ENCODE results near the gene C14orf93.

The C14orf93 gene

DNA sequence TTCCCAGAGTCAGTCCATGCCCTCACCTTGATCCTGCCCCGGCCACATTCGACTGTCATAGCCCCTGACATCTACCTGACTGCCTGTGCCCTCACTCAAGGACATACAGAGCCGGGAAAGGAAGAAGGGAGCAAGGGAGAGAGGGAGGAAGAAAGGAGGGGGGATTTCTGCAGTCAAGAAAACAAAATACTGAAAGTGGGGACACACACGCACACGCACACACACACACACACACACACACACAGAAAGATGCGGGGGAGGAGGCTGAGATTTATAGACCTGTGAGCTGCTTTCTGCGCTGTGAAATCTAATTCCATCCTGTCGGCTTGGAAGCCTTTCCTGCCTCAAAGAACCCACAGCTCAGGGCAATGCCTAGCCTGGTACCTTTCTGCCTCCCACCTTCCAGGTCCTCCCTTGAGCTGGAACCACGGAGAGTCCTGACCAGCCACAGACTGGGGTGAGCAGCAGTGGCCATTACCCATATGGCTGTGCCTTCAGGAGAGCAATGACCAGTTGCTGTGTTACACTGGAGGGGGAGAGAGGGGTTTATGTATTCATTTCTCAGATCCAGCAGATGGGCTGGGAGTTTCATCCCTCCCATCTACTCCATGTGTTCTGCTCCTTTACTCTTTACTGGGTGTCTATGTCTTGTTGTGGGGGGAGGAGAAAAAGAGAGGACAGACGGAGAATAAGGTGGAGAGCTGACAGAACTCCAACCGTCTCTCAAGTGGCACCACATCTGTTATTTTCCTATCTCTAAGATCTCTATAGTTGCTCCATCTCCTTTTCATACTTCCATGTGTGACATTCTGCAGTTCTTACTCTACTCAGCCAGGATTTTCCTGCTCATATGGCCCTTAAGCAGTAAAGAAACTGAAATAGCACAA lies 12.9 kb downstream of the C14orf93 start:
- Histone ChIP-seq H3K36me3 (ENCODE audit: control insufficient read depth in 1 of 2, insufficient read depth in 2 of 2, low read length in 2 of 2) (peaks cover 0 to 3% of the 10 kb centered on the region in 2 donors), H3K4me3 (ENCODE audit: low read depth in 1 of 2, low read length in 2 of 2) (no peak overlapping the region), H3K4me1 (ENCODE audit: control insufficient read depth in 1 of 2, insufficient read depth in 2 of 2, low read length in 2 of 2) (peaks cover 0 to 4% of the 10 kb centered on the region in 2 donors), H3K9me3 (ENCODE audit: control insufficient read depth in 1 of 2, low read length in 2 of 2) (no peaks in the 10 kb centered on the region), H3K27me3 (ENCODE audit: low read depth, low read length) (no peaks in the 10 kb centered on the region), H3K27ac (ENCODE audit: low read length) (no peak overlapping the region)

DNA sequence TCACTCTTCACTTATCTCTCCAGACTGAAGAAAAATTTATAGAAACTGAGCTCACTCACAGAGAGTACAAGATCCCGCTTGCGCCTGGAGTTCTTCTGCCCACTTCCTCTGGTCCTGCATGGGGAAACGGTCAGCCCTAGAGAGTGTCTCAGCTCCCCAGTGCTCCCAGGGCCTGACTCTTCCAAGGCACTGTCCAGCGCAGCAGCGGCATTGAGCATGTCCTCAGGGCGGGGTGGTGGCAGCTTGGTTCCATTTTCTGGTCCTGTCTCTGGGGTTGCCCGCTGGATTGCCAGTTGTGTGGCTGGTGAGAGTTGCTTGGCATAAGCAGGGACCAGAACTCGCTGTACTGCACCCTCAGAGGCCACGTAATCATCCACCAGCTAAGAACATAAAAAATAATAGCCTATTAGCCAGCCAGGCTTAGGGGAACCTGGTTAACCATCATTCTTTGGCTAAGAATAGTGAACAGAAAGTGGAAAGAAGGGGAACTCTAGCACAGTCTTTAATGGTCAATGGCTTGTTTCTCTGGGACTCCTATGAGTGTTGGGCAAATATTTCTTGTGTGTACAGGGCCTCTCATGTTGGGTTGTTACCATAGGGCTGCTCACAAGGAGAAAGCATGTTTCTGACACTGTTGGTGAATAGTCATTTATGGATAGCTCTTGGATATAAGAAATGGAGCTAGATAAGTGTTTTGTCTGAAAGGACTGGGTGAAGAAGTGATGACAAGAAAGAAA lies 13.9 kb downstream of the C14orf93 start:
- Histone ChIP-seq H3K27me3 (ENCODE audit: low read depth, low read length) (no peaks in the 10 kb centered on the region), H3K36me3 (ENCODE audit: control insufficient read depth in 1 of 2, insufficient read depth in 2 of 2, low read length in 2 of 2) (peaks cover 0 to 3% of the 10 kb centered on the region in 2 donors), H3K9me3 (ENCODE audit: control insufficient read depth in 1 of 2, low read length in 2 of 2) (no peaks in the 10 kb centered on the region), H3K4me3 (ENCODE audit: low read depth in 1 of 2, low read length in 2 of 2) (no peak overlapping the region), H3K4me1 (ENCODE audit: control insufficient read depth in 1 of 2, insufficient read depth in 2 of 2, low read length in 2 of 2) (peaks cover 0 to 4% of the 10 kb centered on the region in 2 donors), H3K27ac (ENCODE audit: low read length) (no peak overlapping the region)

DNA sequence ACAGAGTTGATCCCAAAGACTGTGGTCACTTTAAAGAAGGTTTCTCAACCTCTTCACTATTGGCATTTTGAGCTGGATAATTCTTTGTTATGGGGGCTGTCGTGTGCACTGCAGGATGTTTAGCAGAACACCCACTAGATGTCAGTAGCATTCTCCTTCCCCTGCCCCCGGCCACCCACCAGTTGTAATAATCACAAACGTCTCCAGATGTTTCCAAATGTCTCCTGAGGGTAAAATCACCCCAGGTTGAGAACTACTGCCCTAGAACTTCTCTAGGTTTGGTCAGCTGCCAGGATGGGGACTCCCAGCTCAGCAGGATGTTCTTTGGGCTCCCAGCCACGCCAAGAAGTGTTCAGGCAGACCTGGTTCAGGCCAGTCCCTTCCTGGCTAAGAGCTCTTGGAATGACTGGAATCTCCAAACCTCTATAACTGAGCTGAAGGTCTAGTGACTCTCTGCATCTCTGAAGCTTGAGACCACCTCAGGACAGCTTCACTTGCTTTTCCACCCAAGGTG lies 15.1 kb downstream of the C14orf93 start:
- Histone ChIP-seq H3K9me3 (ENCODE audit: control insufficient read depth in 1 of 2, low read length in 2 of 2) (no peaks in the 10 kb centered on the region), H3K27ac (ENCODE audit: low read length) (no peak overlapping the region), H3K4me1 (ENCODE audit: control insufficient read depth in 1 of 2, insufficient read depth in 2 of 2, low read length in 2 of 2) (peaks cover 0 to 4% of the 10 kb centered on the region in 2 donors), H3K27me3 (ENCODE audit: low read depth, low read length) (no peaks in the 10 kb centered on the region), H3K4me3 (ENCODE audit: low read depth in 1 of 2, low read length in 2 of 2) (no peak overlapping the region), H3K36me3 (ENCODE audit: control insufficient read depth in 1 of 2, insufficient read depth in 2 of 2, low read length in 2 of 2) (peaks cover 1 to 3% of the 10 kb centered on the region in 2 donors)

DNA sequence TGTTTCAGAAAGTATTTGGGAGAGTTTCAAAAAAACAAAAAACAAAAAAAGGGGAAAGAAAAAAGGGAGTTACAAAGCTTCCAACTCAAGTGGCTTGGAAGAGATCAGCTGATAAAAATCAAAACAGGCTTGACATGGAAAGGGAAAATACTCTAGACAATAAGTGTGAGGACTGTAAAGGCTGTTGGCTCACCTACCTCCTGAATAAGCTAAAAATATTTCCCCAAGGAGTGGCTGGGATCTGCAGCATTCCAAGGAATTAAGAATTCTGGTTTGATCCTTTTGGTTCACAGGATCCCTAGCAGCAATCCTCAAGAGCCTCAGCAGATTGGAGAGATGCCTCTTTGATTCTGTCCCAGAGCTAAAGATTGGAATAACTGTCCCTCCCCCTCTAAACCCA lies 16.4 kb downstream of the C14orf93 start:
- Histone ChIP-seq H3K4me1 (ENCODE audit: control insufficient read depth in 1 of 2, insufficient read depth in 2 of 2, low read length in 2 of 2) (peaks cover 0 to 4% of the 10 kb centered on the region in 2 donors), H3K36me3 (ENCODE audit: control insufficient read depth in 1 of 2, insufficient read depth in 2 of 2, low read length in 2 of 2) (peaks cover 3 to 5% of the 10 kb centered on the region in 2 donors), H3K9me3 (ENCODE audit: control insufficient read depth in 1 of 2, low read length in 2 of 2) (no peaks in the 10 kb centered on the region), H3K27me3 (ENCODE audit: low read depth, low read length) (no peaks in the 10 kb centered on the region), H3K4me3 (ENCODE audit: low read depth in 1 of 2, low read length in 2 of 2) (no peak overlapping the region), H3K27ac (ENCODE audit: low read length) (no peak overlapping the region)

DNA sequence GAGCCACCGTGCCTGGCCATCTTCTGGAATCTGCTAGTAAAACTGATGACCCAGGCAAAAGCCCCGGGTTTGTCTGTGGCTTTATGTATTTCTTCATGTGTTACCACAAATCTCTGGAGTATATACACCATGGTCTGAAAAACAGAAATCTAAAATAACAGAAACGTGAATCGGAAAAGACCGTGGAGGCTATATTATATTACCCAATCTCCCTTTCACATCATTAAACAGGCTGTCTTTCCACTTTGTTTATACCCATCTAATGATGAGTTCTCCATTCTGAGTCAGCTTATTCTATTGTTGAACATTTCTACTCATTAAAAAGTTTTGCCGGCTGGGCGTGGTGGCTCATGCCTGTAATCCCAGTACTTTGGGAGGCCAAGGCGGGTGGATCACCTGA lies 18.1 kb downstream of the C14orf93 start:
- Histone ChIP-seq H3K9me3 (ENCODE audit: control insufficient read depth in 1 of 2, low read length in 2 of 2) (no peaks in the 10 kb centered on the region), H3K27me3 (ENCODE audit: low read depth, low read length) (no peaks in the 10 kb centered on the region), H3K4me3 (ENCODE audit: low read depth in 1 of 2, low read length in 2 of 2) (no peak overlapping the region), H3K36me3 (ENCODE audit: control insufficient read depth in 1 of 2, insufficient read depth in 2 of 2, low read length in 2 of 2) (peaks cover 3 to 11% of the 10 kb centered on the region in 2 donors), H3K4me1 (ENCODE audit: control insufficient read depth in 1 of 2, insufficient read depth in 2 of 2, low read length in 2 of 2) (peaks cover 0 to 4% of the 10 kb centered on the region in 2 donors), H3K27ac (ENCODE audit: low read length) (no peak overlapping the region)

DNA sequence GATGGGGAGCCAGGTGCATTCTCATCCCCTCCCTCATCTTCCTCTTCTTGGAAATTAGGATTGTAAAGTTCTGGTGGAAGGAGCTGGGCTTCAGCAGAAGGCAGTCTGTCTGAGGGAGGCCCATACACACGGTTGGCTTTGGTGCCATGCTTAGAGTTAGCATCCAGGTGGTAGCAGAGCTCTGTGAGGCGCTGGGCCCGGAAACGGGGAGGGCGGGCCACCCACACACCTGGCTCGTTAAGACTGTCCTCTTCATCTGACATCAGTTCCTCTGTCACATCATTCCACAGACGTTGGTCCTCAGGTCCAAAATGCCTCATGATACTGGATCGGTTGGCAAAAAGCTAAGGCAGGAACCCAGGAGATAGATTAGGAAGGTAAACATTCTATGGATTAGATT lies 22.7 kb downstream of the C14orf93 start:
- H3K36me3 ChIP-seq (ENCODE audit: control insufficient read depth in 1 of 2, insufficient read depth in 2 of 2, low read length in 2 of 2), result peaks cover 0 to 11% of the 10 kb centered on the region in 2 donors
- no peaks in the 10 kb centered on the region for H3K27me3 ChIP-seq (ENCODE audit: low read depth, low read length)
- no peaks in the 10 kb centered on the region for H3K9me3 ChIP-seq (ENCODE audit: control insufficient read depth in 1 of 2, low read length in 2 of 2)
- H3K27ac ChIP-seq (ENCODE audit: low read length), result no peak overlapping the region
- H3K4me1 ChIP-seq (ENCODE audit: control insufficient read depth in 1 of 2, insufficient read depth in 2 of 2, low read length in 2 of 2), result peaks cover 5 to 8% of the 10 kb centered on the region in 2 donors
- H3K4me3 ChIP-seq (ENCODE audit: low read depth in 1 of 2, low read length in 2 of 2), result no peak overlapping the region

DNA sequence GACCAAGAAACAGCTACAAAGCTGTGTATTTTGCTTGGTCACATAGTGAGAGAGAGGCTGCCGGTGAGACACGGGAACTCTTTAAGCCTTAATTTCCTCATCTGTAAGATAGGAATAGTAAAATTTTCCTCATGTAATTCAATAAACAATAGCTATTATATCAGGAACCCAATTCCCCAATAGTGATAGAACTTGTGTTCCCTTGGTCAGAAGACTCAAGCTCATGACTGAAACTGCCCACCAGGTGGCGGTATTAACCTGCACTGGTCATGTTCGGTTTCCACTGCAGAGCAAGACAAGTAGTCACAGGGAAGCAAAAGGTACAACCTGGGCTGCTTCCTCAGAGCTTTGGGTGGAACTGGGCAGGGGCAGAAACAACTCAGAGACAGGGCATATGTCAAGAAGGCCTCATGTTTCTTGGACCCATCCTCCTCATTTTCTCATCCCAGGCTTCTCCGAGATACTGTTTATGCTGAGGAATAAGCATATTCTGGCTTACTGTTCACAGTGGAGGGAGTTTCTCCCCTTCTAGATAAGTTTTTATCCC lies 23.4 kb downstream of the C14orf93 start:
- Histone ChIP-seq H3K4me3 (ENCODE audit: low read depth in 1 of 2, low read length in 2 of 2) (no peak overlapping the region), H3K9me3 (ENCODE audit: control insufficient read depth in 1 of 2, low read length in 2 of 2) (no peaks in the 10 kb centered on the region), H3K27me3 (ENCODE audit: low read depth, low read length) (no peaks in the 10 kb centered on the region), H3K4me1 (ENCODE audit: control insufficient read depth in 1 of 2, insufficient read depth in 2 of 2, low read length in 2 of 2) (peaks cover 5 to 8% of the 10 kb centered on the region in 2 donors), H3K36me3 (ENCODE audit: control insufficient read depth in 1 of 2, insufficient read depth in 2 of 2, low read length in 2 of 2) (peaks cover 0 to 11% of the 10 kb centered on the region in 2 donors), H3K27ac (ENCODE audit: low read length) (no peak overlapping the region)

DNA sequence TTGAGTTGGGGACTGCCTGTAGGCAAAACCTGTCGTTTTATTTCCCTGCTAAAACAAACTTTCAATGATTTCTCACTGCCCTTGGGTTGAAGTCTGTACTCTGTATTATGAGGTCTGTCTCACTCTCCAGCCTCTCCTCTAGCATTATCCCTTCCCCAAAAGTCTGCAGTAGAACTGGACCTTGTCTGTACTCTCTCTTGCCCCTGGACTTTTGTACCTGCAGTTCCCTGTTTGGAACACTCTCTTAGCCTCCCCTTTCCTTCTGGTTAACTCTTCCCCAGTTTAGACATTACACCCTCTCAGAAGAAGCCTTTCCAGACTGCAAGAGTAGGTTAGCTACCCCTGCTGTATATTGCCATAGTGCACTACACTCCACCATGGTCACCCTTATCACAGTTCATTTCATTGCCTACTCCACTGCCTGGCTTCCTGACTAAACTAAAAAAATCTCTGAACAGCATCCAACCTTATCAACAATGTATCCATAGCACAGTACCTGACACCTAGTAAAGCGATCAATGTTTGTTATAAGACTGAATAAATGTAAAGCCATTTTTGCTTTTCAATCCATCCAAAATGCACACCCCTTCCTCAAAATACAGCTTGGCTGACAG lies 23.9 kb downstream of the C14orf93 start:
- Histone ChIP-seq H3K4me3 (ENCODE audit: low read depth in 1 of 2, low read length in 2 of 2) (no peak overlapping the region), H3K36me3 (ENCODE audit: control insufficient read depth in 1 of 2, insufficient read depth in 2 of 2, low read length in 2 of 2) (peaks cover 0 to 11% of the 10 kb centered on the region in 2 donors)

DNA sequence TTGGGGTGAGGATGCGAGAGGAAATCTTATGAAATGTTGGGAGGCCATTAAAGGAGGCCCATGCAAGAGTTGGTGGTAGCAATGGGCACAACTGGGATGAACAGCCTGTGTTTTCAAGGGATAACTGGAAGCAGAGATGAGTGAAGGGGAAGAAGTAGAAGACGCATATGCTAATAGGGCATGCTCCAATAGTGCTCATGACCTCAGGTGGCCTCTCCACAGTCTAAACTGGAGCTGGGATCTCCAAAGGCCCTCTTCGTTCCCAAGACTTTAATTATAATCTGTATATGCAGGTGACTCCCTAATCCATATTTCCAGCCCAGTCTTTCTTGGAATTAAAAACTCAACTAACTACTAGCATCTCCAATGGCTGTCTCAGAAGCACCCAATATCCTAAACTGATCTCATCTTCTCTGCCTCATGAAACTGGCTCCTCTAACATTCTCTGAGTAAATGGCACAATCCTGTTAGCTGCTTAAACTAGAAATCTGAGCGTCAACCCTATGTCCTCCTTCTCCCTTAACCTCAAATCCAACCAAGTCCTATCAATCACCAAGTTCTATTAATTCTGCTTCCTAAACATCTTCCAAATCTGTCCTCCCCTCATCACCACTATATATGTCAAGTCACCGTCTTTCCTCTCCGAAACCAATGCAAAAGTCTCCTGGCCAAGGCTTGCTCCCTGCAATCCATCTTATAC lies 24.8 kb downstream of the C14orf93 start:
- Histone ChIP-seq H3K36me3 (ENCODE audit: control insufficient read depth in 1 of 2, insufficient read depth in 2 of 2, low read length in 2 of 2) (peaks cover 0 to 11% of the 10 kb centered on the region in 2 donors), H3K9me3 (ENCODE audit: control insufficient read depth in 1 of 2, low read length in 2 of 2) (no peaks in the 10 kb centered on the region), H3K27ac (ENCODE audit: low read length) (no peak overlapping the region), H3K27me3 (ENCODE audit: low read depth, low read length) (peaks cover 6% of the 10 kb centered on the region), H3K4me3 (ENCODE audit: low read depth in 1 of 2, low read length in 2 of 2) (no peak overlapping the region), H3K4me1 (ENCODE audit: control insufficient read depth in 1 of 2, insufficient read depth in 2 of 2, low read length in 2 of 2) (peaks cover 5 to 14% of the 10 kb centered on the region in 2 donors)

More for the DNA sequence above, 23.9 kb downstream of the C14orf93 start:
- Histone ChIP-seq H3K27me3 (ENCODE audit: low read depth, low read length) (peaks cover 4% of the 10 kb centered on the region), H3K4me1 (ENCODE audit: control insufficient read depth in 1 of 2, insufficient read depth in 2 of 2, low read length in 2 of 2) (peaks cover 5 to 8% of the 10 kb centered on the region in 2 donors), H3K9me3 (ENCODE audit: control insufficient read depth in 1 of 2, low read length in 2 of 2) (no peaks in the 10 kb centered on the region), H3K27ac (ENCODE audit: low read length) (no peak overlapping the region)

DNA sequence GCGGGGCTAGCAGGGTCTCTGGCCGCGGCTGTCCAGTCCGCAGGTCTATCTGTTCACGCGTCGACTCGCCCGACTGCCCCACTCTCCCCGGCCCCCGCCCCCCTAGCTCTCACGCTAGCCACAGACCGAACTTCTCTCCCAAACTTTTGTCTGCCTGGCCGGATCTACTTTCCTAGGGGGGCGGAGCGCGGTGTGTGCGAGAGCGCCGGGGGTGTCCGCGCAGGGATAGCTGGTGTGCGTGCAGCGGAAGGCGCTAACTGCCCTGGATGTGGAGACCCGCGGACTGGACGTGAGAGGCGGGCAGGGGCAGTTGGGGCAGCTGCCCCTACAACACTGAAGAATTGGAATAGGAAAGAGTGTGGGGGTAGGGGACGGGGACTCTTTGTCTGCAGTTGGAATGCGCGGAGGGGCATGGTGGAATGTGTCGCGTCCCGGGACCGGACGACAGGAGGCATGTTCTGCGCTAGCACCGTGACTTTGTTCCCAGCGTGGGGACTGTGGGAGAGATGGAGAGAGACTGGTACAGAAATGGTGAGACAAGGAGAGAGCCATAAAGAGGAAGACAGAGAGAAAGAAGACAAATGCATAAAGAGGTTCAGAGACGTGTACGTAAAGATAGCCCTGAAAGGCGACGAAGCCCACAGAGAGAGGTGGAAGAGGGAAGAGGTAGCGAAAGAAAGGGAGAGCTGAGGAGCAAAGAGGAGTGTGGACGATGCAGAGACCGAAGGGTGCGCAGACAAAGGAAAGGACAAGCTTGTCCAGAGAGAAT lies 27.3 kb downstream of the C14orf93 start, which contains the start of gene AJUBA:
AJUBA (minus strand) TSS at position 75 of the 769 bp plus-strand sequence. CDS start 285 bp downstream, outside the sequence.
- peaks cover 0 to 5% of the 10 kb centered on the region in 2 donors for H3K36me3 ChIP-seq (ENCODE audit: control insufficient read depth in 1 of 2, insufficient read depth in 2 of 2, low read length in 2 of 2)
- H3K27ac ChIP-seq (ENCODE audit: low read length), result no peak within 1 kb of the TSS
- H3K9me3 ChIP-seq (ENCODE audit: control insufficient read depth in 1 of 2, low read length in 2 of 2), result no peaks in the 10 kb centered on the region
- peak within 1 kb of the TSS; percentile 67 to 90 for H3K4me3 ChIP-seq (ENCODE audit: low read depth in 1 of 2, low read length in 2 of 2)
- peaks cover 5 to 34% of the 10 kb centered on the region in 2 donors for H3K4me1 ChIP-seq (ENCODE audit: control insufficient read depth in 1 of 2, insufficient read depth in 2 of 2, low read length in 2 of 2)
- peaks cover 6% of the 10 kb centered on the region for H3K27me3 ChIP-seq (ENCODE audit: low read depth, low read length)
